Ramos (cell line): Measurements from ENCODE around the gene MAPKAPK2.

Experiments used
- in situ Hi-C: fragments of 300-500 bp; cut with MboI; formaldehyde crosslinking; loops from one replicate; pipeline ENCODE4 v1.14.3; 2022; ENCODE audit warnings: low sequenced_read_pairs; ENCODE audit not compliant: unreplicated experiment

The MAPKAPK2 gene

DNA sequence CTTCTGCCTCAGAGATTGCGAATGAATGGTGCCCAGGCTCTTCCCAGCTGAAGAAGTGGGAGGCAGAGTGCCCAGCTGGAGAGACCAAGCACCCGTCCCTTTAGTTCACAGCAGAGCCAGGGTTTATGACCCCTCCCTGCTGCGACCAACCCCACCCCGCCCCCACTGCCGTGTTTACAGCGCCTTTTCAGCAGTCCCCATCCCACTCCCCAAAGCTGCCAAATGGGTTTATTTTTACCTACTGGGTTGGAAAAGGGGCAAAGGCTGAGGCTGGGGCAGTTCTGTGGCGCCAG is 25.8 kb upstream of the MAPKAPK2 start:
- in situ Hi-C loops, result no loop called here

DNA sequence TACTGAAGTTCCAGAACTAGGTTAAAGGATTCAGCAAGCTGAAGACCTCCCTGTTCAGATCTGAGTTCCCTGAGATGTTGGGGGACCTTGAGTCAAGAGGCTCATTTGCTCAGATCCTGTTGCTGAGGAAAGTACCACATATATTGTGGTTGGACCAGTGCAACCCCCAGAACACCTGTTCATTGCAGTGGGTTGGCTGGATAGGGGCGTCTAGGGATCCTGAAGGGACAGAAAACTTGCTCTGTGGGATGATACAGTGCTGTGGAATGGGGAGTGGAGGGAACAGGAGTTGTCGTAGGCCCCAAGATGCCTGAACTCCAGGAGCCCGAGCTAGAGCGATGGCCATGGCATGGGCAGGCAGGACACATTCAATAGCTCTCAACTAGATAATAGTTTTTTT is 24.6 kb upstream of the MAPKAPK2 start:
- in situ Hi-C loops, result loop anchor here (5.0 kb wide), 1 partner anchor 33 kb away; no protein-coding TSS in a partner anchor

DNA sequence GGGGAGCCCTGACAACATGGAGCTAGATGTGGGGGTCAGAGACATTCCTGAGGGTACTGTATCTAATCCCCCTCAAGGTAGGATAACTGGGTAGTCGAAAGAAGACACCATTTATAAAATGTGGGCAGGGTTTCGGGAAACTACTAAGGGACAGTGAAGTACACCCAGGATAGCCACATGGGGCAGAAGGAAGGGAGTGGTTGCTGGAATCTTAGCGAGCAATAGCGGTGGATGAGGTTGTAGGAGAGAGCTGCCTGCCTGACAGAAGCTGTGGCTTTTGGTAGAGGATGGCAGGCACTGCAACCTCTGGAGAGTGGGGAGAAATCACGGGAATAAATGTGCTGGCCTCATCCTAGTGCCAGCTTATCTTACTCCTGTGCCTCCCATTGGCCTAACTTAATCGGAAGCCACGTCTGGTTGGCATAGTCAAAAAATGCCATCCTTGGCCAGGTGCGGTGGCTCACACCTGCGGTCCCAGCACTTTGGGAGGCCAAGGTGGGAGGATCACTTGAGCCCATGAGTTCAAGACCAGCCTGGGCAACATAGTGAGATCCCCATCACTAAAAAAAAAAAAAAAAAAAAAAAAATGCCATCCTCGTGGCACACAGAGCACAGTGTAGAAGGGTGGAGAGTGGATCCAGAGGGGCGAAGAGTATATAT is 23.4 kb upstream of the MAPKAPK2 start:
- in situ Hi-C loops, result loop anchor here (5.0 kb wide), 1 partner anchor 34 kb away; no protein-coding TSS in a partner anchor

DNA sequence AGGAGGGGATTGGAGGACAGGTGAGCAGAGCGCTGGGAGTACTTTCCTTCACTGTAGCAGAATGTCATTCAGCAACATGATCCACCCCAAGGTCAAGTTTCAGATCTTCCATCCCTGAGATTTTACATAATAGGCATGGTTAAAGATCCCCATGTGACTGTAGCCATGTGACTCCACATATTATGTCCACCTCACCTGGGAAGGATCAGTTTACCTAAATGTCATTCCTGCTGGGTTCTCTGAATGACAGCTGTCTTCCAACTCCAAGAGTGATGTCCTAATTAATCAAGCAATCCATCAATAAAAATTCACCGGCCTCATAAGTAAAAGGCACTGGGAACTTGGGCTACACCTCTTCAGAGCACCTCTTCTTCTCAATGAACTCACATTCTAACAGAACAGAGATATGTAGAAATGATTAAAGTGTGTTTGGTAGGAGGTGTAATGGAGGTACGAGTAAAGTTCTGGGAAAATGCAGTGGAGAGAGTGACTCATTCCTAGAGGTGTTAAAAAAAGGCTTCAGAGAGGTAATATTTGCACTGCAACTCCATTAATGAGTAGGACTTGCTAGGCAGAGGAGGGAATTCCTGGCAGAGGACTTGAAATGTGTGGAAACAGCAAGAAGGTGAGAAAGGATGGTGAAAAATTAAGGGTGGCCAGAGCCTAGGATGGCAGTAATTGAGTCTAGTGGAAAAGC is 22.2 kb upstream of the MAPKAPK2 start:
- in situ Hi-C loops, result loop anchor here (5.0 kb wide), 1 partner anchor 35 kb away; no protein-coding TSS in a partner anchor

DNA sequence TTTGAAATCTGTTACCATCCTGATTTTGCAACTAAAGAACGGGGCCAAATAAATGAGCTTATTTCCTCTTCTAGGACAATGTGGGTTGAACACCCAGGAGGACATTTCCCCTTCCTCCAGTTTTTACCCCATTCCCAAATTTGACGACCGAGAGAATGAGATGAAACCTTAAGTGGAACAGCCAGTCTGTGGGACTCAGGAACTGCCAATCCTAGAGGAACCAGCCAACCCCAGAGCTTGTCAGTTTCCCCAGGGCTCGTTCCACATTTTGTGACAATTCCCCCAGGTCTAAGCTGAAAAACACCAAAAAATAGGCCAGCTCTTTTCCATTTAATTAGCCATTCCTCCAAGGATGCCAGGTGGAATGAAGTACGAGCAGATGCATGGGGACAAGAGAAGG is 21.3 kb upstream of the MAPKAPK2 start:
- in situ Hi-C loops, result loop anchor here (5.0 kb wide), 1 partner anchor 36 kb away; no protein-coding TSS in a partner anchor

DNA sequence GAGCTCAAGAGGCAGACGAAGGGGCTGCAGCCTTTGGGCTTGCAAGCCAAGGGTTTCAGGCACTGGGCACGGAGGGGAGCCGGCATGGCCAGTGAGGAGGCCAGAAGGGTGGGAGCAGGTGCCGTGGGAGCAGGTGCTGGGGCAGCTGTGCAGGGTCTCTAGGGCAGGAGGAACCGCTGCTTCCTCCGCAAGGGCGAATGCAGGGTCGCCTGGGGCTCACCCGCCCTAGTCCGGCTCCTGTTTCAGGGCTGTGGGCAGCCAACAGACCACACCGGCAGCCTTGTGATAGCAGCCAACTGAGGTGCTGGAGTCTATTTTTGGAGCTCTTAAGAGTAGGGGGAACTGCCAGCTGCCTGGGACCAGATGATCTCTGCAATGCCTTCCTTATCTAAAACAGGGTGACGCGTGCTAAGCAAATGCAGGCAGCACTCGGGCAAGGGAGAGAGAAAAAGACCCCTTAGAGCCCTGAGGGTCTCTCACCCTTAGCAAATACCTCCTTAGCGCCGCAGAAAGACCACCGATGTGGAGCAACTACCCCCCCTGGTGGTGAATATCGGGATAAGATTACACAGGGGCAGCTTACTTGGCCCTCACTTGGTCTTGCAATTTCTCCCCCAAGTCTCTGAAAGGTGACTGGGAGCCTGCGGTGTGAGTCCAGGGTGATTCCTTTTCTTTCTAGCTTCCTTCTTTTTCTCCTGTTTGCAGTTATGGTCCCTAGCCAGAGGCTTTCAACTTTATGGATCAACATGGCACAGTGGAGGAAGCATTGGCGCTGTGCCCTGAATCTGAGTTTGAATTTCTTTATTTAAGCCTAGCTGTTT is 20.7 kb upstream of the MAPKAPK2 start:
- in situ Hi-C loops, result loop anchor here (5.0 kb wide), 1 partner anchor 37 kb away; no protein-coding TSS in a partner anchor

DNA sequence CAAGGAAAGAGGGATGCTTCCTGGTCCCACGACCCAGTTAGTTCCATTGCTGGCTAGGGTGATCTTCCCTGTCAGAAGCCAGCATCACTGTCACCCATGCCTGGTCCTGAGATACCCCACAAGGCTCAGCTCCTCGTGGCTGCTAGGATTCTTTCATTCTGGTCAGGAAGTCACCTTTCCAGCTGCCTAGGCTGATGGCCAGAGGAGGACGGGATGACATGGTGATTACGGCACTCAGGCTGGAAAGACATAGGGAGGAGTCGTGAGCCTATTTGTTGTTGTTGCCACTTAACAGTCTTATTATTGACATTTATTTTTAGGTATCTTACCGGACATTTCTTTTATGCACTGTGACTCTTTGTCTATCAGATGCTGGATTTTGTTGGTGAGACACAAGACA is 20.0 kb upstream of the MAPKAPK2 start:
- in situ Hi-C loops, result loop anchor here (5.0 kb wide), 1 partner anchor 37 kb away; no protein-coding TSS in a partner anchor

DNA sequence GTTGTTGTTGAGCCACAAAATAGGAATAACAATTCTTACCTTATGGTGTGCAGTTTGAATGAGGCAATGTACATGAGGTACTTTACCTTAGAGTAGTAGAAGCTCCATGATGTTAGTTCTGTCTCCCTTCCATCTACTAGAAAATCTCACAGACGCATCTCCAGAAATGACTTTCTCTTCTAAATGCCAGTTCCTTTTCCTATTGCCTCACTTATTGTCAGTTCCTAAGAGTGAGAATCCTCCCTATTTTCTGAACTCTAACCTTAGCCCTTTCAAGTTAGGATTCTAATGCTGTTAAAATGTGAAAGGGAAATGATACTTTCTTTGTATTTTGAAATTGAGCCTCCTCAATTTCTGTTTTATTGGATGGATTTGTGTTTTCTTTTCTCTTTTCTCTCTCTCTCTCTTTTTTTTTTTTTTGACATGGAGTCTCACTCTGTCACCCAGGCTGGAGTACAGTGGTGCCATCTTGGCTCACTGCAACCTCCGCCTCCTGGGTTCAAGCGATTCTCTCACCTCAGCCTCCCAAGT is 18.6 kb upstream of the MAPKAPK2 start:
- in situ Hi-C loops, result no loop called here

DNA sequence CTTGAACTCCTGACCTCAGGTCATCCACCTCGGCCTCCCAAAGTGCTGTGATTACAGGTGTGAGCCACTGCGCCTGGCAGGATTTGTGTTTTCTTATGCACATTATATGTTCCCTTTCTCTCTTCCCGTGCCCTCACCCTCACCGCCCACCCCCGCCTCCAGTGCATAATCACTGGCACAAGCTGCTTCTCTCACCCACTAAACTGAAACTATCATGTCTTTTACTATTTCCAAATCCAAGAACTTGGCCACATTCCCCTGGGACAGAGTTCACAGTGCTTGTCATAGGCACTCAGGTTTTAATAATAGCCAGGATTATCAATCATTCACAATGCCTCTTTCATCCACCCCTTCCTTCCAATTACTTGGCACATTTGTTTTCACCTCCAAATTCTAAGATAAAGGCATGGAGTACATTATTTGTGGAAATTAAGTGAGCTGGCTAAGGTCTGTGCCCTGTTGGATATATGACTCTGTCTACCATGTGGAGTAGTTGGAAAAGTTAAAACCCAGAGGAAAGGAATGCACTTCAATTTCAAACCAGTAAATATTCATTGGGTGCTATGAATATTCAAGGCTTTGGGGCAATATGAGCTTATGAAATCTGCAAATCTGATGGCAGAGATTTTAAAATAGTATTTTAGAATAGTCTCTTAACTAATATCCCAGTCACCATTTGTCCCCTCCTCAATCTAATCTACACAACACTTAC is 17.6 kb upstream of the MAPKAPK2 start:
- in situ Hi-C loops, result no loop called here

DNA sequence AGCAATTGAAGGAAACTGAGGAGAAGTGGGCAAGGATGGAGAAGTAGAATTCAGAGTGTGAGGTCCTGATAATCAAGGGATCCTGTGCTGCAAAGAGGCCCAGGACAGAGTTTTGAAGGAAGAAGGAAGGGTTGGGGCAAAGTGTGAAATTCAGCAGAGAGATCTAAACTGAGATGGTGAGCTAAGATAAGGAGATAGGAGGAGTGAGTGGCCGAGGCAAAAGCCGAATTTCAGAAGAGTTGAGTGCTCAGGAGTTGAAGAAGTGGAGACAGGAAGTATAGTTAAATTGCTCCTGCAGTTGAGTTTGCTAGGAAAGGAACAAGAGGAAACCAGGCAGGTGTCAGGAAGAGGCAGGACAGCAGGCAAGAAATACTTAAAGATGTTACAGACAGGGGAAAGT is 16.4 kb upstream of the MAPKAPK2 start:
- in situ Hi-C loops, result no loop called here

DNA sequence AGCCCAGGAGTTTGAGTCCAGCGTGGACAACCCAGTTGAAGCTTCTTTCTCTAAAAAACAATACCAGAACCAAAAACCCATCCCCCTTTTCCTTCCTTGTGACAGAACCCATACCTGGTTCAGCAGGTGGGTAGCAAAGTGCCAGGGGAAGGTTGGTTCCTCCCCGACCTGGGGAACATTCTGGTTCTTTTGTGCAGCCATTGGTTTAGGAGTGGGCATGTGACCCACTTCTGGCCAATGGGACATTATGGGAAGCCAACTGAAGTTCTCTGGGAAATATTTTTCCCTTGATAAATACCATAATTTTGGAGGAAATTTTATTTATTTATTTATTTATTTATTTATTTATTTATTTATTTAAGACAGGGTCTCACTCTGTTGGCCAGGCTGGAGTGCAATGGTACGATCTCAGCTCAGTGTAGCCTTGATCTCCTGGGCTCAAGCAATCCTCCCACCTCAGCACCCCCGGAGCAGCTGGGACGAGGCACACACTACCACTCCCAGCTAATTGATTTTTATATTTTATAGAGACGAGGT is 15.8 kb upstream of the MAPKAPK2 start:
- in situ Hi-C loops, result no loop called here

DNA sequence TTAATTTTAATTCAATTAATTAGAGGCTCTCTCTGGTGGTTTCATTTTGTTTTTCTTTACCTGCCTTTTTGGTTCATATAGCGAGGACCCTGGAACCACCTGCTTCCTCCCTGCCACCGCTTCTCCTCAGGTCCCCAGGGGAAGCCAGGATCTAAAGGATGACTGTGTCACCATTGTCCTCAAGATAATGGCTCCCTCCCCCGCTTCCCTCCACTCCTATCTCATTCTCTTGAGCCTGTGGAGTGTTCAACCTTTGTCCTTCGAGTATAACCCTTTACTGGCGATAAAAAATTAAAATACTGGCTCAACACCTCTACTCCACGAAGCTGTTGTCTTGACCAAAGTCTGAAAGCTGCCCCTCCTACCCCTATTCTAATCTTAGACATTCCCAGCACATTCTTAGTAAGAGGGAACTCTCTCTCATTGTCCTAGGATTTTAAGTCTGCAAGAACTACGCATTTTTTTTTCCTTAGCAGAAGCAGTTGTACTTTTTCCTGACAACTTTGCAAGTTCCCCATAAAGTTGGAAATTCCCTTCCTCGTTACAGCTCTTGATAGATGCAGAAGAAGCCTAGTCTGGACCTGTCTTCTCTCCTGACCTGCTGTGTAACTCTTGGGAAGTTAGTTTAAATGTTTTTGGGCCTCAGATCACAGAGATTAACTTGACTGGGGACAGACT is 12.6 kb upstream of the MAPKAPK2 start:
- in situ Hi-C loops, result no loop called here

DNA sequence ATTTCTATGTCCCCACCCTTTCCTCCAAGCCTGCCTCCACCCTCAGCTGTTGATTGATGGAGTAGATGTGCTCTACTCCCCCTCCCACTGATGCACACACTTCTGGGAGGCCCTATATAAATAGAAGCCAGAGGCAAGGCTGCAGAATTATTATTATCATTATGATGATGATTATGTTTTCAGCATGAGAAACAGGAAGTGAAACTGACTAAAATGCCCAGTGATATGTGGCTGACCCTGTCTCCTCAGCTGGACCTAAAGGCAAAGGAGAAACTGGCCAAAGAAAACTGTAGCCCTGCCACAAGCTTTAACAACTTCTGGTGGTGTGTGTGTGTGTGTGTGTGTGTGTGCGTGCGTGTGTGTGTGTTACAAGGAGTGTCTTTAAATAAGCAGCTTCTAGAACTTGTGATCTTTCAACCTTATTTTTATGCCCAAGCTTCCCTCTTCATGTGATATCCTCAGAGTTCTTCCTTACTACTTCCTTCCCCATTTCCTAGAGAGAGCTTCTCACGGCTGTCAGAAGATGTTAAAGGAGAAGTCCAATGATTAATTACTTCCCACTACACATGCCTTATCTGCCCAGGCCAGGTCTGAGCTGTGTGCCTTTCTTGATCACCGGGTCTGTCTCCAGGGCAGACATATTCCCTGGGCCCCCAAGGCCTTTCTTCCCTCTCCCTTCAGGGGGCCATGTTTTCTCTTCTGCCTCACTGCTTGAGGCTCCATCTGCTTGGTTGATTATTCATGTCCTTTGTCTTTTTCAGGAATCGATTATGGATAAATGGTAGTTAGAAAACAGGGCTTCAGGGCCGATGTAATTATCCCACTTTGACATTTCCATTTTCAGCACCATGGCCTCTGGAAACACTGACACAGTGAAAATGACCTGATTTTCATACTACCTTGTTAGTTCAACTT is 11.6 kb upstream of the MAPKAPK2 start:
- in situ Hi-C loops, result no loop called here

DNA sequence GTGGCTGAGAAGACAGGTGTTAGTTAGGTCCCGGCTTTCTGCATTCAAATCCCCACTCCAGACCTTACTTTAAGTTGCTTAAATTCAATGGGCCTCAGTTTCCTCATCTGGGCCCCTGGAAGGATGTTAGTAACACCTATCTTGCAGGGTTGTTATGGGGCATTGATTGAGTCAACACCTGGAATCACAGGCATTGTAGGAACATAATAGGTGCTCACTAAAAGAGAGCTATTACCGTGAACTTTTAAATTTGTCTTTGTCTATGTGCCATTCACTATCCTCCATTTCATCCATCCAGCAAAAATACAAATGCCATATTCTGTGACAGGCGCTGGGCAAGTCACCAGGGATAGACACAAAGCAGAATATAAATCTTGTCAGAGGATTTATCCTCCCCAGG is 10.5 kb upstream of the MAPKAPK2 start:
- in situ Hi-C loops, result no loop called here

DNA sequence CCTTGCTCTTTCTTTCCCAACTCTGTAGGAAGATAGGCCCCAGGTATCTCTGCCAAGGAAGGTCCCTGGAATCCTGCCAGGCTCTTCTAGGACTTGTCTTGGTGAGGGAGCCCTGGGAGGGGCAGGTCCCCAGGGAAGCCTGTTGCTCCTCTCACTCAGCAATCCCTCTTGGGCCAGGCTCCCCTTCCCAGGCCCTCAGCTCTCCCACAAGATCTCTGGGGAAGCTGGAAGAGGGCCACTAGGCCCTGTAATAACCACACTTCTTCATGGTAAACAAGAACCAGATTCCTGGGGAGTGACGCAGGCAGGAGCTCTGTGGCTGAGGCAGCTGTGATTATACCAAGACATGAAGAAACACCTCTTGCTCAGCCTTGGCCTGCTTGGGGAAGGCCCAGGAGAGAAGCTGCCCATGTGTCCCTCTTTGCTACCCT is 9.9 kb upstream of the MAPKAPK2 start:
- in situ Hi-C loops, result no loop called here

DNA sequence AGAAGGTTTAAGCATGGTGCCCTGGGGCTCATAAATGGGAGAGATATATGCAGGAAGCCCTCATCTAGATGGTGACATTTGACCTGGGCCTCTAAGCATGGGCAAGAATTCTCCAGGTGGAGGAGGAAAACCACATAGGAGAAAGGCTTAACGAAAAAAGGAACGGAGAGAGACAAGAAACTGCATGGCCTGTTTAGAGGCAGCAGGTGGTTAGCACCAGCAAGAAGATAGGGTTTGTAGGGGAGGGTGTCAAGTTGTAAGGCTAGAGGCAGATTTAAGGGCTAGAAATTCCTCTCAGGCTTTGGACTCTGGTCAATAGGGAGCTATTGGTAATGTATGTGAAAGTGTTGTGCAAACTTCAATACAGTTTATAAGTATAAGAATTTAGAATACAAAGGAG is 8.2 kb upstream of the MAPKAPK2 start:
- in situ Hi-C loops, result no loop called here

DNA sequence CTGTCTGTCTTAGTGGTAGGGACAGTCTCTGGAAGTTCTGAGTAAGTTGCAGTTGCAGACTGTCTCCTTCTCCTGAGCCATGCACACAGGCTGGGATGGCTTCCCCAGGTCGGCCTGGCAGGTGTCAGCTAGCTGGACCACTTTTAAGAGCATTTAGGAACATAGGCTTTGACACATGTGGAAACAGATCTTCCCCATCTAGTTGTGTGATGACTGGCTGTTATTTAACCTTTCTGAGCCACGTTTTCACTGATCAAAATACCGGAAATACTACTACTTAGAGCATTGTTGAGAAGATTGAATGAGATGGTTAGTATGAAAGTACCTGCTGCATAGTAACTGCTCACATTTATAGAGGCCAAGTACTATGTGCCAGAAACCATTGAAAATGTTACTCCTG is 6.2 kb upstream of the MAPKAPK2 start:
- in situ Hi-C loops, result no loop called here

DNA sequence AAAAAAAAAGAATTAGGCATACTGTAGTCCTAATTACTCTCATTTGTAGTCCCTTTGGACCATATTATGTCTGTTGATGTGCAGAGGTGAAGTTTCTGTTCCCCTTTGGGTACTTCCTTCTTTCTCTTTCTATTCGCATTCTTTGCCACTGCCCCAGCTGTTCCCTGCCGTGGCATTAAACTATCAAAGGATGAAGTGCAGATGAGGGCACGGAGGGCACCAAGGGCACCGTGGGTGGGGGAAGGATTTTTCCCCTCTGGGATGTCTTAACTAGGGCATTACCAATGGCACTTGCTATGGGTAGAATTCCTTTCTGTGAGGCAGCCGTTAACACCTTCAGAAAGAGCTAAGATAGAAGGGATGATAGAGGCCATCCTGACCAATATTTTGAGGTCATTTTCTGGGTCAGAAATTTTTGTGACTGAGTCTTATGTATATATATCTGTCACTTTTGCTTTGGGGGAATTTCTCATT is 4.9 kb upstream of the MAPKAPK2 start:
- in situ Hi-C loops, result no loop called here
